DMS153 treated with DMSO at 0.1 percent for 48 hours (cell line): ENCODE measurements around the gene GRK5.

Source experiments
- DNase-seq: peaks from one replicate; lab custom pipeline; 2025; ENCODE audit not compliant: unreplicated experiment; lab: John Stamatoyannopoulos, UW

Gene GRK5

GRCh38 chr10:119355930-119356329, 148.6 kb downstream of the GRK5 start:
- no peak for DNase-seq

GRCh38 chr10:119357412-119358151, 150.2 kb downstream of the GRK5 start:
- DNase-seq, result no peak

- no peak for DNase-seq
Observed at GRCh38 chr10:119358152-119358512, 150.8 kb downstream of the GRK5 start.

- DNase-seq, result no peak
Observed at GRCh38 chr10:119358567-119358966, 151.2 kb downstream of the GRK5 start.

GRCh38 chr10:119359025-119359424, 151.7 kb downstream of the GRK5 start:
- DNase-seq, result no peak

GRCh38 chr10:119360181-119360921, 153.0 kb downstream of the GRK5 start:
- DNase-seq, result no peak

GRCh38 chr10:119361037-119361436, 153.7 kb downstream of the GRK5 start:
- no peak for DNase-seq

GRCh38 chr10:119362122-119362521, 154.8 kb downstream of the GRK5 start:
- DNase-seq, result no peak

- DNase-seq, result no peak
Observed at GRCh38 chr10:119364645-119365600, 157.6 kb downstream of the GRK5 start.

- no peak for DNase-seq
Observed at GRCh38 chr10:119365773-119366599, 158.6 kb downstream of the GRK5 start.

- no peak for DNase-seq
Observed at GRCh38 chr10:119367841-119368549, 160.6 kb downstream of the GRK5 start.

GRCh38 chr10:119368581-119368980, 161.2 kb downstream of the GRK5 start:
- DNase-seq, result no peak

- no peak for DNase-seq
Observed at GRCh38 chr10:119368991-119369869, 161.9 kb downstream of the GRK5 start.

GRCh38 chr10:119370111-119370741, 162.9 kb downstream of the GRK5 start:
- no peak for DNase-seq

GRCh38 chr10:119370972-119371703, 163.8 kb downstream of the GRK5 start:
- DNase-seq, result no peak

GRCh38 chr10:119371704-119372663, 164.6 kb downstream of the GRK5 start:
- no peak for DNase-seq
